A204.1 (cell line): ENCODE data around the gene AXIN2.

Experiments used
- FAIRE-seq: peaks from 2 replicates; lab custom pipeline; 2012; peaks lifted over from hg19 to GRCh38; lab: Jason Lieb, UNC

The AXIN2 gene

DNA sequence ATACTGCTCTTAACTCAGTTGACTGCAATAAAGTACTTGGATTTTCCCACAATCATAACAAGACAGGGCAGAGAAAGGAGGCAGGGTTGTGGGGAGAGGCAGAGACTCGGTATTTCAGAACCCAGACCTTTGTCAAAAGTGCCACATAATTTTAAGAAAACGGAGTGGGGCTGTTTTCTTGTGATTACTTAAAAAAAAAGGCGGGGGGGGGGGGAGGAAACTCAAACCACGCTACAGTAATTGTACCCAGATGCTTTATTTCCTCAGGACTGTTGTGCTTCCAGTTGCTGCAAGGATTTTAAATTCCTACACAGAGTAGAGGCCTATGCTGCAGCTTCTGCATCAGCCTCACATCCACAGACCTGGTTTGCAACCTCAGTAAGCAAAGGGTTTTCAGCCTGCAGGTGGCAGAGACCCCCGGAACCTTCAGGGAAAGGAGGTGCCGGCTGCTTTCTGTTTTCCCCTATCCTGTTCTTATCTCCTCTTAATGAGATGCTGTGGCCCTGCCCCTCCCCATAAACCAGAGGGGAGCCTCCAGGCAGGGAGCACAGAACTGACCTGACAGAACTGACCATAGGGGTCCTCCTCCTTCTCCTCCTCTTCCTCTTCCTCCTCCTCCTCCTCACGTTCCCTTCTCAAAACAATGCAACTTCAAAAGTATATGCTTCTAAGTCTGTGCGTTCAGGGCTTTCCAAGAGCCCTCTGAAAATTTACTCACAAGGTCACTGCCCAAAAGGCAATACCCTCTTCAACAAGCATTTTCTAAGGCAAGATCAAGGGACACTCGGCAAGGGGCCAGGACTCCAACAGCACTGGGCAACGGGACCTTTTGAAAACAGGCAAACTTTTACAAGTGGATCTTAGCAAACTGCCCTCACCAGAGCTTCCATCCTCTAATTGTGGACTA, 7.5 kb downstream of the AXIN2 start:
- FAIRE-seq = no peak

DNA sequence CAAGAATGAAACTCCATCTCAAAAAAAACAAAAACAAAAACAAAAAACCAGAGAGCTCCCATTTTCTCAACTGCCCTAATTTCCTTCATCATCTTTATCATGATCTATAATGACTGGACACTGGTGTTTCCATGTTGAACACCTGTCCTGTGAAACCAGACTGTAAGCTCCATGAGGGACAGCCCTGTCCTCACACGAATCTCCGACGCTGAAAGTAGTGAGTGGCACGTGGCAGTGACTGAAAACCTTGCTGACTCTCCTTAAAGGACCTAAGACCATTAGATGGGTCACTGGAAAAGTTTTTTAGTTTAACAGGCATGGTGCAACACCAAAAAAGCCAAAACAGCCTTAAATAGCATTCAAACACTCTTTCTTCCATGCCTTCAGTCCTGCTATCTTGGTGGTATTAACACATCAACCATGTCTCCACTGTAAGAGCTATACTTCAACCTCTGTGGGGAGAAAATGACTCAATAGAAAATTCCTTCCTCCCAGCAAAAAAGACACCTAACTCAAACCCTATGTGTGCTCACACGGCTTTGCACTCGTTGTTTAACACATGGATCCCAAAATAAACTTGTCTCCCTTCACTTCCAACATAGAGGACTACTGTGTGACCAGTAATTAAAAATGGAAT, 8.3 kb downstream of the AXIN2 start:
- no peak for FAIRE-seq

DNA sequence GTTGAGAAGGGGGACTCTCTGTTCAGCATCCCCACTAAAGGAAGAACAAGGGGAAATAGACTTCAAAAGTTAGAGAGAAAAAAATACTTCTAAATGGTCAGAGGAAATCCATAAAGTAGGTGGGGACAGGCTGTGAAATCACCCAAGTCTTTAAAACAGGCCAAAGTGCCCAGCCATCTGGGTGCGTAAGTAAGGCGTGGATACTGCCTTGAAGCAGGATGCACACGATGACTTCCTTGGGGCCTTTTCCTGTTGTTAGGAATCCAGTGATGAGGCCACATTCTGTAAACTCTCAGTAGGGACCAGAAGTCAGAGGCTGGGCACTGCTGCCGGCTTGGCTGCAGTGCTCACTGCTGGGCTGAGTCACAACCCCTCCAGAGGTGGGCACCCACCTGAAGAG, 9.2 kb downstream of the AXIN2 start:
- FAIRE-seq = no peak

- no peak for FAIRE-seq
These were observed 10.0 kb downstream of the AXIN2 start for GRCh38 chr17:65551267-65552040.

GRCh38 chr17:65550758-65551157, 10.7 kb downstream of the AXIN2 start:
- FAIRE-seq = no peak

- FAIRE-seq = no peak
These were observed 11.3 kb downstream of the AXIN2 start for GRCh38 chr17:65550075-65550662.

DNA sequence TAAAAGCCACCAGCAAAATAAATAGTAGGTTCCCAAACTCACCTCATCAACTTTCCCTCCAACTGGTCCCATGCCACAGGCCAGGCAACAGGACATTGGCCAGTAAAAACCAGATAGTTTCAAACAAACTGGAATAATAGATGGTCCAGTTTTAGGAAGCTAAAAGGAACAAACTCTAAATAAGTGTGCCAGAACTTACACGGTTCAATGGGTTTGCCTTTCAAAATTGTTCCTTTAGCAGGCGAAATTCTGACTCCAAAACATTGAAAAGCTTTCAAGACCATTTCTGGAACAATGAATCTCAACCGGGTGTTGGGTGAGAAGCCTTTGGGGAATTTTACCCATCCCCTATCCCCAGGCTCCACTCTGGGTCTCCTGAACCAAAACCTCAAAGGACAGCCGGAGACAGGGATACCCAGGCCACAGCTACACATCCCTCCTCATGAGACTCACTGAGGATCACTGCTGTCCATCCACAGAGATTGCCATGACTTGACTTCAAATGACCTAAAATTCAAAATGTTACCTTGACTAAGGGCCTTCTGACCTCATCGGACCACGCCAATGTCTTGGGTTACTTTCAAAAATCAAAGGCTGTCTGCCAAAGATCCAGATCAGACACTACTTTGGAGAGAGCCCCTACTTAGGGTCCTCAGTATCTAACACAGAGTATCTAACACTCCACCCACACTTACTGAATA, 13.0 kb downstream of the AXIN2 start:
- FAIRE-seq = no peak

DNA sequence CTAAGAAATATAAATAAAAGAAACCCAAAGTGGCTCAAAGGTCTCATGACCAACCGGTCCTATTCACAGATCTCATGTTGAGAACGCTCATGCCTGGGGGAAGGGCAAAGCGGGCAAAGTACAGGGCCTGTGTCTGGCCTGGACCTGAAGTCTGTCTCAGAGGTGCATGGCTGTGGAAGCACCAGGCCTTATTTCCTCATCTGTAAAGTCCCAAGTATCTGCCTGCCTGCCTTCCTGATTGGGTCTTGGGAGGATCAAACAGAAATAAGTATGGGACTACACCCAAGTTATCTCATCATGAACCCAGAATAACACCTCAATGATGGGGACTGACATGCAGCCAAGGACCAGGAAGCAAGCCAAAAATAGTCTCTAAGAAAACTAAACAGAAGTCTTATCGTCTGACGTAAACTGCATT, 14.2 kb downstream of the AXIN2 start:
- no peak for FAIRE-seq

DNA sequence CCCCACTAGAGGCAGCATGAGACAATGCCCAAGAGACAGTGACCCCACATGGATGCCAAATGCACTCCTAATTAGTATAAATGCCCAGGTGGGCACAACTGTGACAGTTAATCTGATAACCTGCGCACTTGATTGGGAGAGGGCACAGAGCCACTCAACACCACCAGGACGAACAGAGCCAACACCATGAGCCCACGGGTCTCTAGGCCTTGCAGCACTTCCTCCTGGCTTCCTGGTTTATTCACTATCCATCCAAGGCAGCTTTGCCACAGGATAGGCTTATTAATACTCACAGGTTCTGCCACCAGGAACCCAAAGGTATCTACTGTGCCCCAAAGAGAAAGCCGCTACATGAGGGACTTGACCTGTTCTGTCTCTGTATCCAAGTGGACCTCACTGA, 14.9 kb downstream of the AXIN2 start:
- FAIRE-seq = no peak

- FAIRE-seq = no peak
These were observed 15.5 kb downstream of the AXIN2 start for GRCh38 chr17:65545705-65546523.

- FAIRE-seq = no peak
These were observed 16.8 kb downstream of the AXIN2 start for GRCh38 chr17:65544672-65545071.

DNA sequence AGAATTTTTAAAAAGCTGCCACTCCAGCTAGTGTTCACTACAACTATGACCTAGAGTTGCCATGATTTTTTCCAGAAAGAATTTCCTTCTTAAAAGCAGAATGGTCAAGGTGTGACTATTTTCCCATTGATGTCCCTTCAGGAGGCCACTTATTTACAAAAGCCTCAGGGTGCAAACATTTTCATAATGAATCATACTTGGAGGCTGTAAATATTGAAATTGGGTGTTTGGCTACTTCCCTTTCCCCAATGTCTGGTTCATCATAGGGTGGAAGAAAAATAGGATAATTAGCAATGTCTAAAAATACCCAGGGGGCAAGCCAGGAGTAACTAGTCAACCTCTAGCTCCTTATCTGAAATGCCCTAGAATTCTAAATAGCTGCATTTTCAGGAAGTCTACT, 18.8 kb downstream of the AXIN2 start:
- FAIRE-seq = no peak

- FAIRE-seq = no peak
These were observed 19.4 kb downstream of the AXIN2 start for GRCh38 chr17:65542067-65542466.

DNA sequence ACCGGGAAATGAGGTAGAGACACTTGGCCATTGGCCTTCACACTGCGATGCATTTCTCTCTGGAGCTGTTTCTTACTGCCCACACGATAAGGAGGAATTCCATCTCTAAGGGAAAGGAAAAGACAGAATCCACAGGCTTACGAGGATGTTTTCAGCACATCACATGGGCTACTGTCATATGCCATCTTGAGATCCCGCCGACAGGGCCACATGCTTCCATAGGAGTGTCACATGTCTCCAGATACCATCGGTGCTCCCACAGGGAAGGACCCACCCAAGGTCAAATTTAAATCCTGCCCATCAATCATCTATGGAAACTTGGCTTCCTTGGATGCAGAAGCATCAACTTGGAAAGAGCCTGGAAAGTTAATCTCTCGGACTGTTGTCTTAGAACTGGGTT, 20.0 kb downstream of the AXIN2 start:
- no peak for FAIRE-seq

DNA sequence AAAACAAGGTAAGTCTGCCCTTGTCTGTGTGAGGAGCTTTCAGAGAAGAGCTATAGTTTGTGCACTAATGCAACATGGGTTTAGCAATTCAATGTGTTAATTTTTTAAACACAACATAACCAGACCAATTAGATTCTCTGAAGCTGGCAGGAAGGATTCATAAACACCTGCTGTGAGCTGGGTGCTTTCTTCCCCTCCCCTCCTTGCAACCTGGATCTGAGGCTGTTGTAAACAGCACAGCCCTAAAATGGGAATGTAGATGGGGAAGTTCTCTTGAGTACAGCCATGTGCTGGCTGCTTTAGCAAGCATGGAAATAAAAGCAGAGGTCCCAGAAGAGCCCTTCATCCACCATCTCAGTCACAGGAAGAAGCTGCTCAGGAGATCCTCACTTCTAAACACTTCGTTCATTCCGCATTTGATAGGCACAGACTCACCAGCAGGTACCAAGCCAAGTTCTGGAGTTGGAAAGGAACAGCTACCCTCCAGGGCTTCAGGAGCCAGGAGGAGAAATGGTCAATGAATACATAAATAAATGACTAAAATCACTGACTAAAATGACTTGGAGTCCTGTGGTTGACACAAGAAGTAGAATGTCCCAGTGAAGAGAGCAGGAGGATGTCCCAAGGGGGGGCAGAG, 21.7 kb downstream of the AXIN2 start:
- no peak for FAIRE-seq

DNA sequence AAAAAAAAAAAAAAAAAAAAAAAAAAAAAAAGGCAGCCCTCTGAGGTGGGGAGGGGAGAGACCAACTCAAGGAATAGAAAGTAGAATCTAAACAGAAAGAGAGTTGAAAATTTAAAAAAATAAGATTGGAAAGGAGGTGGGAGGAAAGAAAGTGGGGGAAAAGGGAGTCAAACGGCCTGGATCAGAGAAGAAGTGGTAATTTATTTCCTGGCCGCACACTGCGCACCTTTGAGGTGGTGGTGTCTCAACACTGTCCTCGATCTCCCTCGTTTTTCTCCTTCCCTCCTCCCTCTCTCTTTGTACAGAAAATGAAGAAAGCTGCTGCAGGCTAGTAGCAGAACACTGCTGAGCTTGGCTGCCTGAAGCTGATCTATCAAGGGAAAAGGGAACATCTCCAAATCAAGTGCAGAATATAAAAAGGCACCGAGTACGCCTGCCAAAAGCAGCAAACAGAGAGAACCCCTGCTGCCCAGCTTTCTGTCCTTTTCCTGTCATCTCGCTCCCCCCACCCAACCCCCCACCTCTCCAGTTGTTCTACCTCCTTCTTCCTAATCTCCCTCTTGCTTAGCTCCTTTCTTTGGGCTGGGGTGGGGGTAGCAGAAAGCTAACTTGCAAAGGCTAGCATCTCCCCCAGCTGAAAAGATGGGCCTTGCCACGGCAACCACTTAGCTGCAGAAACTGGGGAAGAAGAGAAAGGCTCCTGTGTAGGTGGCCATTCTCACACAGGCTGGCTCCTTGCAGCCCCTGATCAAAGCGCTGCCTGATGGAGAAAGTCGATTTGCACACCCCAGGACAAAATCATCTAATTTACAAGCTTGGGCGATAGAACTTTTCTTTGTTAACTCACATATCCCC, 22.5 kb downstream of the AXIN2 start:
- no peak for FAIRE-seq

- no peak for FAIRE-seq
These were observed 23.4 kb downstream of the AXIN2 start for GRCh38 chr17:65537845-65538674.

- FAIRE-seq = no peak
These were observed 24.1 kb downstream of the AXIN2 start for GRCh38 chr17:65537343-65537844.
